ENCODE results near the gene KSR2. TPM values are rescaled to one million over a fixed set of nuclear protein-coding genes. Genes with fewer than 3 reads are reported as not detected.
A peak's percentile ranks its signal among the peaks of the same experiment; 100 is the strongest.

Gene KSR2
- total RNA-seq, 1 donor from 2014 or later = 0.30 TPM

DNA sequence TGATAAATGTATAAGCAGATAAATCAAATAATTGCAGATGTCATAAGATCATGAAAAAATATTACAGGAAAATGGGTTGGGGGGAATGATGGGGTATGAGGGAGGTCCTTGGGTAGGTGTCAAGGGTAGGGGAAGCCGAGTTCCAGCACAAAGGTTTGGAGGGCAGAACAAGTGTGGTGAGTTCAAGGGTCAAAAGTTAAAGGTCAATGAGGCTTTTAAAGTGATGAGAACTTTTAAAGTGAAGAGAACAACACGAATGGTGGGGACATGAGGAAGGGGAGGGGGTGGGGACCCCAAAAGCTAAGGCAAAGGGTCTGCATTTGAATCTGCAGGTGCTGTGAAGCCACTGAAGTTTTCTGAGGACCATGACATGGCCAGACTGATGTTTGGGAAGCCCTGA is 406.8 kb downstream of the KSR2 start:
- Histone ChIP-seq H3K27me3 (no peaks in the 10 kb centered on the region), H3K27ac (no peak overlapping the region), H3K9ac (no peak overlapping the region), H3K4me3 (no peak overlapping the region), H3K4me2 (no peak overlapping the region), H3K79me2 (ENCODE audit: low read depth) (no peaks in the 10 kb centered on the region), H4K20me1 (ENCODE audit: low read depth) (no peaks in the 10 kb centered on the region), H3K9me3 (ENCODE audit: low read depth) (no peaks in the 10 kb centered on the region), H2AFZ (replicated peaks) (no peak overlapping the region), H3K36me3 (no peaks in the 10 kb centered on the region), H3K4me1 (peaks cover 20% of the 10 kb centered on the region), H3F3A (ENCODE audit: low read depth) (no peaks in the 10 kb centered on the region)
- no peak overlapping the region for H3K27ac Mint-ChIP-seq
- H3K9me3 Mint-ChIP-seq = no peaks in the 10 kb centered on the region
- H3K4me3 Mint-ChIP-seq = no peak overlapping the region
- TF ChIP-seq, protein P1, sequence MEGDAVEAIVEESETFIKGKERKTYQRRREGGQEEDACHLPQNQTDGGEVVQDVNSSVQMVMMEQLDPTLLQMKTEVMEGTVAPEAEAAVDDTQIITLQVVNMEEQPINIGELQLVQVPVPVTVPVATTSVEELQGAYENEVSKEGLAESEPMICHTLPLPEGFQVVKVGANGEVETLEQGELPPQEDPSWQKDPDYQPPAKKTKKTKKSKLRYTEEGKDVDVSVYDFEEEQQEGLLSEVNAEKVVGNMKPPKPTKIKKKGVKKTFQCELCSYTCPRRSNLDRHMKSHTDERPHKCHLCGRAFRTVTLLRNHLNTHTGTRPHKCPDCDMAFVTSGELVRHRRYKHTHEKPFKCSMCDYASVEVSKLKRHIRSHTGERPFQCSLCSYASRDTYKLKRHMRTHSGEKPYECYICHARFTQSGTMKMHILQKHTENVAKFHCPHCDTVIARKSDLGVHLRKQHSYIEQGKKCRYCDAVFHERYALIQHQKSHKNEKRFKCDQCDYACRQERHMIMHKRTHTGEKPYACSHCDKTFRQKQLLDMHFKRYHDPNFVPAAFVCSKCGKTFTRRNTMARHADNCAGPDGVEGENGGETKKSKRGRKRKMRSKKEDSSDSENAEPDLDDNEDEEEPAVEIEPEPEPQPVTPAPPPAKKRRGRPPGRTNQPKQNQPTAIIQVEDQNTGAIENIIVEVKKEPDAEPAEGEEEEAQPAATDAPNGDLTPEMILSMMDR (IDR thresholded peaks at IDR 0.05) = no peak
- TF ChIP-seq EZH2phosphoT487 (IDR thresholded peaks at IDR 0.05) (no peak), EZH2 (IDR thresholded peaks at IDR 0.05) (no peak)
- no peak for DNase-seq (ENCODE audit: low spot score)
- no peaks in the 10 kb centered on the region for H3K36me3 Mint-ChIP-seq
- peaks cover 19% of the 10 kb centered on the region for H3K4me1 Mint-ChIP-seq
- H3K27me3 Mint-ChIP-seq (ENCODE audit: insufficient read depth, low read depth) = peaks cover 14% of the 10 kb centered on the region

DNA sequence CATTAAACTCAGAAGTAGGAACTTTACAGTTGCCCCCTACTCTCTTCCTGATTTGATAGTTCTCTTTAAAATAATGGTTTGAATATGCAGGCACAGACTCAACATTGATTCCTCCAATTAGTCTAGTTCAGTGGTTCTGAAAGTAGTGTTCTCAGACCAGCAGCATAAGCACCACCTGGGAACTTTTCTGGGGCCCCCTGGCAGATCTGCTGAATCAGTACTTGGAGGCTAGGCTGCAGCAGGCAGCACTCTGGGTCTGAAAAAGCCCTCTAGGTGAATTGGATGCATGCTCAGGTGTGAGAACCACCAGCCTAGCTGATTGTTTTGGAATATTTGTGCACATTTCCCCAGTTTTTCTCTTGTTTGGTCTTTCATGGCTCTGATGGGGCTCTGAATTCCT is 408.8 kb downstream of the KSR2 start:
- peaks cover 15% of the 10 kb centered on the region for H3K4me1 ChIP-seq
- H3K9ac ChIP-seq = no peak overlapping the region
- H3K4me3 Mint-ChIP-seq = no peak overlapping the region
- H3K9me3 ChIP-seq (ENCODE audit: low read depth) = no peaks in the 10 kb centered on the region
- no peaks in the 10 kb centered on the region for H3K36me3 ChIP-seq
- H2AFZ ChIP-seq (replicated peaks) = no peak overlapping the region
- H3K4me3 ChIP-seq = no peak overlapping the region
- no peaks in the 10 kb centered on the region for H4K20me1 ChIP-seq (ENCODE audit: low read depth)
- no peak overlapping the region for H3K27ac ChIP-seq
- no peaks in the 10 kb centered on the region for H3K9me3 Mint-ChIP-seq
- TF ChIP-seq EZH2phosphoT487 (IDR thresholded peaks at IDR 0.05) = no peak
- TF ChIP-seq, protein P1 (IDR thresholded peaks at IDR 0.05) = no peak
- no peak for TF ChIP-seq EZH2 (IDR thresholded peaks at IDR 0.05)
- peak overlapping the region; percentile 27 for H3K4me2 ChIP-seq
- peaks cover 9% of the 10 kb centered on the region for H3K4me1 Mint-ChIP-seq
- no peaks in the 10 kb centered on the region for H3K36me3 Mint-ChIP-seq
- no peaks in the 10 kb centered on the region for H3F3A ChIP-seq (ENCODE audit: low read depth)
- H3K27me3 ChIP-seq = no peaks in the 10 kb centered on the region
- no peak overlapping the region for H3K27ac Mint-ChIP-seq
- H3K79me2 ChIP-seq (ENCODE audit: low read depth) = no peaks in the 10 kb centered on the region
- peaks cover 9% of the 10 kb centered on the region for H3K27me3 Mint-ChIP-seq (ENCODE audit: insufficient read depth, low read depth)
- no peak for DNase-seq (ENCODE audit: low spot score)

DNA sequence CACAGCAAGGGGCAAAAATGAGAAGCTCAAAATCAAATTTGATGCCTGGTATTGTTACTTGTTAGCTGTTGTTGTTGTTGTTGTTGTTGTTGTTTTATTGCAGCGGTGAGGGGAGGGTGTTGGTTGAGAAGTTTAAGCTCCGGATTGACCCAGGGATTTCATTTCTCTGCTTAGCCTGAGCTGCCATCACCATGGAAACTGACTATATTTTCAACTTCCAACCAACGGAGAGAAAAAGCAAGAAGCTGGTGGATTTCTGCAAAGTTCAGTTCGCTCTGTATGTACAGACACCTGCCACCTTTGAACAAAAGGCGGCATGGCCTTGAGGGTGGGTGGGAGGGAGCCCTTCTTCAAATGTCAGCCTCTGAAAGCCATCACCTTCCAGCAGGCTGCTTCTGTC is 412.9 kb downstream of the KSR2 start:
- Mint-ChIP-seq H3K9me3 (peaks cover 3% of the 10 kb centered on the region), H3K27ac (no peak overlapping the region), H3K36me3 (no peaks in the 10 kb centered on the region), H3K4me1 (no peaks in the 10 kb centered on the region), H3K27me3 (ENCODE audit: insufficient read depth, low read depth) (peaks cover 9% of the 10 kb centered on the region), H3K4me3 (no peak overlapping the region)
- TF ChIP-seq EZH2 (IDR thresholded peaks at IDR 0.05) = no peak
- no peaks in the 10 kb centered on the region for H3K36me3 ChIP-seq
- H3K4me1 ChIP-seq = no peaks in the 10 kb centered on the region
- H3F3A ChIP-seq (ENCODE audit: low read depth) = no peaks in the 10 kb centered on the region
- H3K27ac ChIP-seq = no peak overlapping the region
- no peaks in the 10 kb centered on the region for H3K9me3 ChIP-seq (ENCODE audit: low read depth)
- no peak overlapping the region for H3K9ac ChIP-seq
- H3K4me3 ChIP-seq = no peak overlapping the region
- H3K27me3 ChIP-seq = no peaks in the 10 kb centered on the region
- no peaks in the 10 kb centered on the region for H4K20me1 ChIP-seq (ENCODE audit: low read depth)
- no peak overlapping the region for H3K4me2 ChIP-seq
- H3K79me2 ChIP-seq (ENCODE audit: low read depth) = no peaks in the 10 kb centered on the region
- no peak for DNase-seq (ENCODE audit: low spot score)
- H2AFZ ChIP-seq (replicated peaks) = no peak overlapping the region

DNA sequence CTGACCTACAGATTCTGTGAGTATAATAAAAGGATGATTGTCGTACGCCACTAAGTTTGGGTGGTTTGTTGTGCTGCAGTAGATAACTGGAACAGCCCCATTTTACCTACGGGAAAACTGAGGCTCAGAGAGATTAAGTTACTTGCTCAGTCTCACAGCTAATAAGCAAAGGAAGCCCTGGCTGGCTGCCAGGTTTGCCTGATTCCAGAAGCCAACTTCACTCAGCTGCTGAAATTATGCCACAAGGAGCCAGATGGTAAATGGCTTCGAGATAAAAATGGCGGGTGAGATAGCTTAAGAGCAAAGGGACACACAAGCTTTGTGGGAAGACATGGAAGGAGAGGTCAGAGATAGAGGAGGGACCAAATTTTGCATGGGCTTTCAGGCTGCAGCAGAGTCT is 415.8 kb downstream of the KSR2 start:
- peaks cover 3% of the 10 kb centered on the region for H3K9me3 Mint-ChIP-seq
- Histone ChIP-seq H3K9me3 (ENCODE audit: low read depth) (no peaks in the 10 kb centered on the region), H2AFZ (replicated peaks) (no peak overlapping the region), H4K20me1 (ENCODE audit: low read depth) (no peaks in the 10 kb centered on the region), H3K36me3 (no peaks in the 10 kb centered on the region), H3K4me2 (no peak overlapping the region), H3K4me1 (no peaks in the 10 kb centered on the region), H3K27me3 (no peaks in the 10 kb centered on the region), H3K79me2 (ENCODE audit: low read depth) (no peaks in the 10 kb centered on the region), H3K9ac (no peak overlapping the region), H3K4me3 (no peak overlapping the region), H3K27ac (no peak overlapping the region), H3F3A (ENCODE audit: low read depth) (no peaks in the 10 kb centered on the region)
- H3K4me3 Mint-ChIP-seq = no peak overlapping the region
- no peaks in the 10 kb centered on the region for H3K4me1 Mint-ChIP-seq
- H3K36me3 Mint-ChIP-seq = no peaks in the 10 kb centered on the region
- no peak for DNase-seq (ENCODE audit: low spot score)
- peaks cover 5% of the 10 kb centered on the region for H3K27me3 Mint-ChIP-seq (ENCODE audit: insufficient read depth, low read depth)
- H3K27ac Mint-ChIP-seq = no peak overlapping the region
- TF ChIP-seq, protein P1 (IDR thresholded peaks at IDR 0.05) = no peak
- TF ChIP-seq EZH2 (IDR thresholded peaks at IDR 0.05) = no peak
- no peak for TF ChIP-seq EZH2phosphoT487 (IDR thresholded peaks at IDR 0.05)
